RKO (cell line): ENCODE data around the gene GABRB1.

Experiments
- DNase-seq: peaks from one replicate; pipeline ENCODE4 v3.0.0-alpha.2; 2016; ENCODE audit warnings: low spot score

The GABRB1 gene

DNA sequence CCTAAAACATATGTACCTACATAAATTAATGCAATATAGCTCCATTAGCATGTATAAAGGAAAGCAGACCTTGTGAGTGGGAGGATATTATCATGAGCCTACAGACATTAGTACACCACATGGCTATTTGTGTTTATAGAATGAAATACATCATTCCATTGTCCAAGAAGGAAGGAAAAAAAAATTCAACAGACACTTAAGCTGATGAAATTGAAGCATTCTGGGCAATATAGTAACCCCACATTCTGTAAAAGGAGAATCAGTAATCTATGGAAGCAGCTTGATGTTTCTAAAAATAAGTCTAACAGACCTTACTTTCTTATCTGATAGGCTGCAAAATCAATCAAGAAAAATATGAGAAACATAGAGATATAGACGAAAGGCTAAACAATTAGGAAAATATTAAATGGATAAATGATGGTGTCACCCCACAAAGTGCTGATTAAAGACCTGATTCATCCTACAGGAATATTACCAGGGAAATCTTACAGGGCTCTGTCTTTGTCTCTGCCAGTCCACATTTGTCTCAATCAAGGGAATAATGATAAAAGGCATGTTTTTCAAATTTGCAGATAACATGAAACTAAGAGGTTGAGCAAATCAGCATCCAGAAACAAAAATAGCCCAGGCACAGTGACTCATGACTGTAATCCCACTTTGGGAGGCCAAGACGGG, 355.3 kb downstream of the GABRB1 start:
- DNase-seq, result no peak

DNA sequence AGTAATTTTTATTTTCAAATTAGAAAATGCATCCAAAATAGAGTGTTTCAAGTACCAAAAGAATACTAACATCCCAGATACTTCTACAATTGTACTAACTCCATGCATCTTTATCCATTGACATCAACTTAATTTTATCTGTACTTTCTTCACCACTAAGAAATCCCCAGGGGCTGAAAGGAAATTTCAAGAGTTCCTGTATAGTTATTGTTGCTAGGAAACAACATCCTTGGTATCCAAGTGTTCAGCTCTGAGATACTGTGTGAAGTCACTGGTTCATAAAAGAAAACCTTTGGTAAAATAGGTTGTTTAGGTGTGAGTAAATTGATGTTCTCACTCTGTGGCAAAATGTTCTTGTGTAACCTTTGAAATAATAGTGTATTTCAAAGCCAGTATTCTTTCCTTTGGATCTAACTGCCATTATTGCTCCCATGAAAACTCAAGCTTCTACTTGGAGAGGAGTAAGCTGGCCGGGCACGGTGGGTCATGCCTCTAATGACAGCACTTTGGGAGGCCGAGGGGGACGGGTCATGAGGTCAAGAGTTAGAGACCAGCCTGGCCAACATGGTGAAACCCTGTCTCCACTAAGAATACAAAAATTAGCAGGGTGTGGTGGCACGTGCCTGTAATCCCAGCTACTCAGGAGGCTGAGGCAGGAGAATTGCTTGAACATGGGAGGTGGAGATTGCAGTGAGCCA, 359.2 kb downstream of the GABRB1 start:
- DNase-seq, result no peak

- DNase-seq, result no peak
Measured at GRCh38 chr4:47391256-47391655, 359.9 kb downstream of the GABRB1 start.

DNA sequence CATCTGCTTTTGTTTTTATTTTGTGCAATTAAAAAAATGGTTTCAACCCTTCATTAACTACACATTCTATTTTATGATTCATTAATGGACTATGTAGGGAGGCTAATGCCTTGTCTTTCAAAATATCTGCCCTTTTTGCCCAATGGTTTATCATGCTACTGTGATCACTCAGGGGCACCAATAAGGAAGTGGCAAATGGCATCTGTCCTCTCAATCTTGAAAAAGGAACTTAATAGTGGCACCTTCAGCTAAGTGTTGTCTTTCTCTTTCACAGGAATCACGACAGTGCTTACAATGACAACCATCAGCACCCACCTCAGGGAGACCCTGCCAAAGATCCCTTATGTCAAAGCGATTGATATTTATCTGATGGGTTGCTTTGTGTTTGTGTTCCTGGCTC, 375.0 kb downstream of the GABRB1 start:
- no peak for DNase-seq

DNA sequence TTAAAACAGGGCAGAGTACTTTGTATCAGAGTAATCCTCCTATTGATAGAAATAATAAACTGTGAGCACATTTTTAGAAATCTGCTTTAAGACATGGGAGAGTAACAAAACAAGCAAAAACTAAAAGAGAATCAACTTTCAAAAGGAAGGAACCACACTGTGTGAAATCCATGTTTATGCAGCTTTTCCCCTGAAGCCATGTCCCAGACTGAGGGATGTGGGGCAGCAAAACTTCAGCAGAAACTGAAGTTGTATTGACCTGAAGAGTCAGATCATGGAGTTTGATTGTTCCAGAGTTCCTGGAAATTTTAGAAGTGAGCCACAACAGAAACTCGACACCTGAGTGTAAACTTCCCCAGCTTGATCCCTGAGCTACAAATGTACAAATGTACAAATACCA, 378.9 kb downstream of the GABRB1 start:
- no peak for DNase-seq

- no peak for DNase-seq
Measured at GRCh38 chr4:47413521-47413920, 382.2 kb downstream of the GABRB1 start.

DNA sequence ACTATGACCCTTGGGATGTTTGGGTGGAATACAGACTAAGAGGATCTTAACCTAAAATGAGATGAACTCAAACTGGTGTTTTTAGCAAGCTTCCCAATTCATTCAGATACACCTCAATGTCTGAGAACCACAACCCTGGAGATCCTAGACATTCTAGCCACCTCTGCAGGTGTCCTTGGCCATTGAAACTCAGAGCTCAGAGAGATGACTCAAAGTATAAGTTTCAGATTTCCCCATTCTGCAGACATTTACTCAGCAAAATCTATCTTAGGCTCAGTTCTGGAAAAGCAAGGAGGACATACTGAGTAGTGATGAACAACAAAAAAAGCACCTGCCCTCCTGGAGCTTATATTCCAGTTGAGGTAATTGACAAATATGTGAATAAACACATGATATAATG, 384.4 kb downstream of the GABRB1 start:
- DNase-seq, result no peak

GRCh38 chr4:47418147-47418546, 386.8 kb downstream of the GABRB1 start:
- DNase-seq, result no peak

DNA sequence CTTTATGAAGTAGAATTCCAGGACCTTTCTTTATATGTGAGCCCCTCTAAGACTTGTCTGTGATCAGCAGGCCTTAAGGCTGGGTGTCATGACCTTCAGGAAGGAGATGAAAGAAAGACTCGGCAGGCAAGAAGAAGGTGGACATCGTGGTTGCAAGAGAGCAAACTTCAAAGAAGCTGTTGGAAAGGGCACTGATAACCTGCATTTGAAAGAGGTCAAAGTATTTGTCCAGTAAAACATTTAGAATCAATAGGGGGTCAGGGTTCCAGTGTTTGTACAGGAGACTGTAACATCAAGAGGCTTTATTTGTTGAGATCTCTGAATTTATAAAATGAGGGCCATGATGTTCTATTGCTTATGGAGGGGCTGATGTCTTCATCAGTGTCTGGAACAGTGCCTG, 387.9 kb downstream of the GABRB1 start:
- DNase-seq, result no peak

DNA sequence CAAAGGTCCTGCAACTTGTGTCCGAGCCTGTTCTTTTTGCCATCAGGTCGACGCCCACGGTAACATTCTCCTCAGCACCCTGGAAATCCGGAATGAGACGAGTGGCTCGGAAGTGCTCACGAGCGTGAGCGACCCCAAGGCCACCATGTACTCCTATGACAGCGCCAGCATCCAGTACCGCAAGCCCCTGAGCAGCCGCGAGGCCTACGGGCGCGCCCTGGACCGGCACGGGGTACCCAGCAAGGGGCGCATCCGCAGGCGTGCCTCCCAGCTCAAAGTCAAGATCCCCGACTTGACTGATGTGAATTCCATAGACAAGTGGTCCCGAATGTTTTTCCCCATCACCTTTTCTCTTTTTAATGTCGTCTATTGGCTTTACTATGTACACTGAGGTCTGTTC, 394.3 kb downstream of the GABRB1 start:
- DNase-seq, result no peak

DNA sequence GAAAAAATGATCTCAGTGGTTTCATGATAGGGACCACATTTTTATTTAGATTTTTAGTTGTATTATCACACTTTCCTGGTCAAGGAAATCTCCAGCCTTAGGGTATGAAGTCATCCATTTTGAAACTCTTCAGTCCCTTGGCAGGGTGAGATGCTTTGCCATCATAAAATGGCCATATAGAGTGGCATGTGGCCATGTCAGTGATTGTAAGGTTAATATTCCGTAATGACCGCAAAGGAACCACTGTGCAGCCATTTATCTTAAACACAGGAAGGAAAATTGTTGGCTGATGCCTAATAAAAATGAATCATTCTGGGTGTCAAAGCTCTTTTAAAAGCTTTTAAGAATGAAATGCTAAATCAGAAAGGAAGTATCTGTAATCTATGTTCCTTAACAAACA, 396.6 kb downstream of the GABRB1 start:
- no peak for DNase-seq

DNA sequence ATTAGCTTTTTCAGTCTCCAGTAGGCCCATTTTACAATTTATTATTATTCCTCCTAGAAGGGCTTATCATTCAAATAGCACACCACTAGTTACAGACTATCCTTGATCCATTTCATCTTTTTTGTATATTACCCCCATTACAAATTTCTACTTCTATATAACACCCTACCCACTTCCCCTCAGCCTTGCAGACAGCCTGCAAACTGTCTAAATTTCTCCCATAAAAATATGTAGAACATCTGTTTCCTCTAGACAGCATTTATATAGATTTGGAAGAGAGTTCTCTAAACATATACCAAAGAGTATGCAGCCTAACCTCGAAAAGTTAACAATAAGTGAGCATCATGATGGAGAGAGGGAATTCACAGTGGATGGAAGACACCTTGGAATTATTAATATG, 401.4 kb downstream of the GABRB1 start:
- DNase-seq, result no peak

DNA sequence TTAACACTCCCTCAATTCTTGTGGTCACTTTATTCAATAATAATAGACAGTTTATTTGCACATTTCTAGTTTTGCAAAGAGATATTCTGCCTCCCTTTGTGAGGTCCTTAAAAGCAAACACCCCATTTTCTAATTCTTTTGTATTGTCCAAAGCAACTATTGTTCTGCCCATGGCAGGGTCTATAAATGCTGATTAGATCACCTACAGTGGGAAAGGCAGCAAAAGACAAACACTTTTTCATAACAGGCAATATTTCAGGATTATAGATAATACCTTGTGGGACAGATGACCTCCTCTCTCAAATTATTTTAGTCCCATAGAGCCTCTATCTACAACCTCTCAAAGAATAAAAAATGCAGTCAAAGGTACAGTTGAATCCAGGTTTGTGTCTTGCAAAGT, 403.6 kb downstream of the GABRB1 start:
- no peak for DNase-seq

GRCh38 chr4:47442980-47443379, 411.6 kb downstream of the GABRB1 start:
- no peak for DNase-seq

DNA sequence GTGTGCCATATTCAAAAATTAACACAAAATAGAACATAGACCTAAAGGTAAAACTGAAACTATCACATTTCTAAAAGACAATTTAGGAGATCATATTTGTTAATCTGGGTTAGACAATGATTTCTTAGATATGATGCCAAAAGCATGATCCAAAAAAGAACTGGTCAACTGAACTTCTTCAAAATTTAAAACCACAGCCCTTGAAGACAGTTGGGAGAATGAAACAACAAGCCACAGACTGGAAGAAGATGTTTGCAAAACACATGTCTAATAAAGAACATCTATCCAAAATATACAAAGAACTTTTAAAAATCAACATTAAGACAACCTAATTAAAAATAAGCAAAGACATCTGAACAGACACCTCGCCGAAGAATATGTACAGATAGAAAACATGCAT, 412.7 kb downstream of the GABRB1 start:
- no peak for DNase-seq

DNA sequence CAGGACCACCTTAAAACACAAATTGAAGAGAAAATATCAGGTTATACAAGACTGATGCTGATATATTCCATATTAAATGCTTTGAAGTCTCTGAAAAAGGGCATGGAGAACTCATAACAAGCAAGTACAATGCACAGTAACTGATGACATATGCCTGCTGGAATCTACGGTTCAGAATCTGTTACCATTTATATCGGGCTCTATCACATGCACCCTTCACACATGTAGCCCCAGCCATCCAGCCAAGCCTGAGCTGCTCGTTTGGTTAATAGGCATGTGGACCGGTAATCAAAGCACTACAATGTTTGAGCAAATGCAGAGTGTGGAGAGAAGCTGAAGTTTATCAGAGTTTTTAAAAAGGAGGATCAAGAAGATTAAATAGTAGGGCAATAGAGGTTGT, 420.3 kb downstream of the GABRB1 start:
- DNase-seq, result no peak

DNA sequence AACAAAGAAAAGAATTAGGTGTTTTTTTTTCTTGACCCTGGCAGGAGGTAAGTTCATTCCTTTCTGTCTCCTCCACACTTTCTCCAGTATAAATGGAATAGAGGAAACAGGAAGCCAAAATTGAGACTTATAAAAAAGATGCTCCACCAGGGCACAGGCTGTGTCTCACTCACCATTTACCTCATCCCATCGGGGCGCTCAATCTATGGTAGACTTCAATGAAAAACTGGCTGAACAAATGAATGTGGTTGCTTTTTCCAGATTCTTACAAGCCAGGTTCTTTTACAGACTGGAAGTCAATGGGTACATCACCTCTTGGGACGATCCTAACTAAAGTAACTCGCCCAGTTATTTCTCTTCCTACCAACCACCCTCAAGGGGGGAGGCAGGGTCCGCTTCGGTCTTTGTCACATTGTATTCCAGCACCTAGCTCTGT, 431.4 kb downstream of the GABRB1 start:
- DNase-seq, result peak; percentile 35

DNA sequence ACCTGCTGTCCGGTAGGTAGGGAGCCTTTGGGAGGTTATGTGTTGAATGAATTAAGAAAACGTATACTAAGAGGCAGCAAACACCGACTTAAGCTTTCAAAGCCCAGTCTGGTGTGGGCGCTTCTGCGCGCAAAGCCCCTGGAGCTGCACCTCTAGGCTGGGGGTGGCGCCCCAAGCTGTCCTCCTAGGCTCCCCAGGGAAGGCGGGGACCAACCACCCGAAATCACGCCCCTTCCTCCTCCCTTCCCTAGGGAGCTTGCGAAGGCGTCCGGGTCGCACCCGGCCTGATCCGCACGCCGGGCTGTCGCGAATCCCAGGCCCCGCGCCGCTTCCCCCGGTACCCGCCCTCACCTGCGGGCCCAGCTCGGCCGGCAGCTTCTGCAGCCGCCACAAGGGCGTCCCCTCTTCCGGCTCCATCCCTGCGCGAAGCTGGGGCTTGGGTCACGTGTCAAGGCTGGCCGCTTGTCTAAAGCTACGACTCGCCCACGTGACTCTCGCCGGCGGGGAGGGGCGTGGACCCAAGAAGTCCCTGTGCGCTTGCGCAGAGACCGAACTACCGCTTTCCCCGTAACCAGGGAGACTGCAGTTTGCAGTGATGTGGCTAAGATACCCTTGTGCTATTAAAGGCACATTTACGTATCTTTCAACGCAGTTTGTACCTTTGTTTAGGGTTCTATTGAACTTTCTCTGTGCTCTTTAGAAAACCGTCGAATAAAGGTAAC, 432.0 kb downstream of the GABRB1 start, which contains the start of gene COMMD8:
Gene COMMD8 (minus strand): TSS at position 468 of the 722 bp plus-strand sequence. CDS start 51 bp downstream, at position 417.
- DNase-seq, result peak; percentile 97

GRCh38 chr4:47465004-47465403, 433.6 kb downstream of the GABRB1 start:
- no peak for DNase-seq

GRCh38 chr4:47466056-47466785, 434.9 kb downstream of the GABRB1 start:
- DNase-seq, result no peak

- no peak for DNase-seq
Measured at GRCh38 chr4:47468706-47469365, 437.5 kb downstream of the GABRB1 start.

- no peak for DNase-seq
Measured at GRCh38 chr4:47469951-47470350, 438.6 kb downstream of the GABRB1 start.
